OCI-LY1 (cell line): ENCODE measurements around the gene MICAL2.

ENCODE experiments used
- EZH2 ChIP-seq: fragments of 200-600 bp; sonication (generic), shearing (Covaris generic); IDR thresholded peaks from 2 replicates; pipeline ENCODE4 v1.8.0; 2017; ENCODE audit warnings: borderline replicate concordance, mixed run types, mild to moderate bottlenecking, antibody characterized with exemption, low read length, moderate library complexity, mixed read lengths
- TF ChIP-seq, protein P1 (sequence below): fragments of 200-600 bp; sonication (generic), shearing (Covaris generic); IDR thresholded peaks from 2 replicates; pipeline ENCODE4 v1.5.1; 2017; ENCODE audit warnings: mild to moderate bottlenecking, antibody characterized with exemption, low read length, moderate library complexity, mixed read lengths

- TF ChIP-seq, protein P1, sequence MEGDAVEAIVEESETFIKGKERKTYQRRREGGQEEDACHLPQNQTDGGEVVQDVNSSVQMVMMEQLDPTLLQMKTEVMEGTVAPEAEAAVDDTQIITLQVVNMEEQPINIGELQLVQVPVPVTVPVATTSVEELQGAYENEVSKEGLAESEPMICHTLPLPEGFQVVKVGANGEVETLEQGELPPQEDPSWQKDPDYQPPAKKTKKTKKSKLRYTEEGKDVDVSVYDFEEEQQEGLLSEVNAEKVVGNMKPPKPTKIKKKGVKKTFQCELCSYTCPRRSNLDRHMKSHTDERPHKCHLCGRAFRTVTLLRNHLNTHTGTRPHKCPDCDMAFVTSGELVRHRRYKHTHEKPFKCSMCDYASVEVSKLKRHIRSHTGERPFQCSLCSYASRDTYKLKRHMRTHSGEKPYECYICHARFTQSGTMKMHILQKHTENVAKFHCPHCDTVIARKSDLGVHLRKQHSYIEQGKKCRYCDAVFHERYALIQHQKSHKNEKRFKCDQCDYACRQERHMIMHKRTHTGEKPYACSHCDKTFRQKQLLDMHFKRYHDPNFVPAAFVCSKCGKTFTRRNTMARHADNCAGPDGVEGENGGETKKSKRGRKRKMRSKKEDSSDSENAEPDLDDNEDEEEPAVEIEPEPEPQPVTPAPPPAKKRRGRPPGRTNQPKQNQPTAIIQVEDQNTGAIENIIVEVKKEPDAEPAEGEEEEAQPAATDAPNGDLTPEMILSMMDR = no peak
- no peak for TF ChIP-seq EZH2
These were observed 46.1 kb downstream of the MICAL2 start for GRCh38 chr11:12156301-12157140.
